HCT116 (cell line): Measurements from ENCODE around the gene CRIM1. TPM values are rescaled to one million over a fixed set of nuclear protein-coding genes. Genes with fewer than 3 reads are reported as not detected.

Source experiments
- ATAC-seq: fragments of 200-7000 bp; cut with Tn5 transposase; 2 replicates; pipeline ENCODE4 v1.9.1; 2020; ENCODE audit warnings: mild to moderate bottlenecking, moderate library complexity
- BruUV-seq: library from RNA; stranded (reverse); fragments of 400-500 nt; replicated peaks from 2 replicates; lab custom pipeline; 2021; lab: Mats Ljungman, UMichigan
- CTCF ChIA-PET: fragments of 300-600 bp; sonication (Branson Sonifier 250); formaldehyde crosslinking; loops from one replicate; lab custom pipeline; 2021; ENCODE audit warnings: antibody characterized with exemption; lab: Charles Lee
- POLR2A ChIA-PET: fragments of 300-600, 350-600 bp; sonication (Branson Sonifier 250); formaldehyde crosslinking; loops from one replicate; lab custom pipeline; 2021; ENCODE audit warnings: antibody characterized with exemption; lab: Charles Lee
- RAD21 ChIA-PET, 2 experiments: fragments of 300-600 bp; sonication (Branson Sonifier 250); formaldehyde crosslinking; loops; one replicate each; lab custom pipeline; 2023; ENCODE audit warnings: low total read pairs in 2 of 2; ENCODE audit not compliant: uncharacterized antibody in 2 of 2, unreplicated experiment in 2 of 2, low non-redundant PET in 1 of 2; lab: Charles Lee
- DNase-seq: peaks from one replicate; pipeline ENCODE4 v3.0.0-alpha.2; 2010; ENCODE audit warnings: low read depth, low spot score
- H2AFZ ChIP-seq: fragments of 200-600 bp; shearing (Covaris generic), sonication (generic); 2 replicates; pipeline ENCODE4 v1.6.1; 2017; ENCODE audit warnings: low read depth, mixed run types, mixed read lengths, antibody characterized with exemption, low read length; ENCODE audit not compliant: poor library complexity, severe bottlenecking
- H3K27ac ChIP-seq: 2 replicates; pipeline ENCODE4 v1.5.1; 2012; ENCODE audit warnings: low read depth, low read length
- H3K27me3 ChIP-seq: fragments of 200-600 bp; sonication (generic); 2 replicates; pipeline ENCODE4 v1.6.1; 2016; ENCODE audit warnings: mixed run types, low read length, mixed read lengths; ENCODE audit not compliant: insufficient read depth
- H3K36me3 ChIP-seq, 2 experiments: fragments of 200-500 bp in 1 of 2; fragments of 200-600 bp in 1 of 2; sonication (Bioruptor generic) in 1 of 2; sonication (generic) in 1 of 2; 2 replicates each; pipeline versions ENCODE4 v1.5.1 to v1.6.1; 2014 to 2016; ENCODE audit warnings: low read length in 2 of 2, inconsistent platforms in 1 of 2, mixed read lengths in 1 of 2, mixed run types in 1 of 2; ENCODE audit not compliant: insufficient read depth in 2 of 2, control insufficient read depth in 1 of 2
- H3K4me1 ChIP-seq, 2 experiments: fragments of 200-600 bp in 1 of 2; sonication (generic) in 1 of 2; 2 replicates each; pipeline versions ENCODE4 v1.5.1 to v1.6.1; 2012 to 2017; ENCODE audit warnings: low read length in 2 of 2, inconsistent platforms in 1 of 2, mild to moderate bottlenecking in 1 of 2, mixed read lengths in 1 of 2, mixed run types in 1 of 2, moderate library complexity in 1 of 2; ENCODE audit not compliant: insufficient read depth in 2 of 2, control insufficient read depth in 1 of 2
- H3K4me2 ChIP-seq: fragments of 200-600 bp; sonication (generic); 2 replicates; pipeline ENCODE4 v1.6.1; 2017; ENCODE audit warnings: mixed run types, low read length, mixed read lengths
- H3K4me3 ChIP-seq, 2 experiments: fragments of 200-600 bp in 1 of 2; sonication (generic) in 1 of 2; replicated peaks in 1 of 2; 2 replicates each; pipeline ENCODE4 v1.5.1; 2011 to 2016; ENCODE audit warnings: low read length in 2 of 2, control low read depth in 1 of 2, low read depth in 1 of 2, mild to moderate bottlenecking in 1 of 2, mixed read lengths in 1 of 2, mixed run types in 1 of 2
- H3K79me2 ChIP-seq: fragments of 200-600 bp; sonication (generic); 2 replicates; pipeline ENCODE4 v1.6.1; 2017; ENCODE audit warnings: mild to moderate bottlenecking, mixed run types, low read length, moderate library complexity, mixed read lengths; ENCODE audit not compliant: insufficient read depth
- H3K9ac ChIP-seq: fragments of 200-600 bp; sonication (generic); 2 replicates; pipeline ENCODE4 v1.6.1; 2016; ENCODE audit warnings: low read length, mixed read lengths
- H3K9me2 ChIP-seq: fragments of 200-600 bp; sonication (generic), shearing (Covaris generic); 2 replicates; pipeline ENCODE4 v1.6.1; 2017; ENCODE audit warnings: mixed run types, mild to moderate bottlenecking, moderate library complexity; ENCODE audit not compliant: insufficient read depth
- H3K9me3 ChIP-seq, 2 experiments: fragments of 200-500 bp in 1 of 2; fragments of 200-600 bp in 1 of 2; sonication (Bioruptor generic) in 1 of 2; sonication (generic) in 1 of 2; 2 replicates each; pipeline ENCODE4 v1.6.1; 2014 to 2017; ENCODE audit warnings: low read length in 2 of 2, mixed read lengths in 2 of 2, inconsistent platforms in 1 of 2, low read depth in 1 of 2, mild to moderate bottlenecking in 1 of 2, mixed run types in 1 of 2, moderate library complexity in 1 of 2; ENCODE audit not compliant: control insufficient read depth in 1 of 2, insufficient read depth in 1 of 2
- H4K20me1 ChIP-seq: fragments of 200-600 bp; sonication (generic), shearing (Covaris generic); 2 replicates; pipeline ENCODE4 v1.6.1; 2017; ENCODE audit warnings: mixed run types, mild to moderate bottlenecking, moderate library complexity; ENCODE audit not compliant: insufficient read depth
- EGR1 ChIP-seq: IDR thresholded peaks from 2 replicates; pipeline ENCODE4 v1.6.1; 2012; ENCODE audit warnings: low read depth
- FOSL1 ChIP-seq: IDR thresholded peaks from 2 replicates; pipeline ENCODE4 v1.6.1; 2012; ENCODE audit warnings: low read depth
- POLR2A ChIP-seq: IDR thresholded peaks from 2 replicates; pipeline ENCODE4 v1.7.0; 2011; ENCODE audit warnings: borderline replicate concordance; ENCODE audit not compliant: insufficient read depth, insufficient read length; ENCODE audit errors: extremely low read depth
- POLR2AphosphoS5 ChIP-seq: IDR thresholded peaks from 2 replicates; pipeline ENCODE4 v1.6.1; 2011; ENCODE audit warnings: mild to moderate bottlenecking, low read depth, low read length, moderate library complexity
- RAD21 ChIP-seq: IDR thresholded peaks from 2 replicates; pipeline ENCODE4 v1.6.1; 2012; ENCODE audit warnings: low read depth, mild to moderate bottlenecking
- intact Hi-C: fragments of 100-400 bp; cut with micrococcal nuclease; formaldehyde crosslinking; loops from 2 replicates; pipeline ENCODE4 v1.10.0; 2022
- total RNA-seq: library from RNA; stranded (reverse); gene quantifications from one replicate; pipeline ENCODE4 v1.2.1, GENCODE V29; 2021; ENCODE audit not compliant: unreplicated experiment

Gene CRIM1
- total RNA-seq, 1 experiment from 2014 or later, result 27.2 TPM

- ATAC-seq (no peak), DNase-seq (no peak)
- H2AFZ ChIP-seq, result no peak overlapping the region
- peak overlapping the region; percentile 17; the same call in 1 of the 2 replicates for H3K4me2 ChIP-seq
- 0 out of 2 replicates have a peak, but pooled peaks have one; percentile 13 for TF ChIP-seq FOSL1
- TF ChIP-seq EGR1, result no peak
- no peaks in the 10 kb centered on the region; a peak in 1 of 4 replicates for H3K36me3 ChIP-seq
- ChIA-PET RAD21 (no interaction called here), POLR2A (no interaction called here), CTCF (interaction anchor here (0.9 kb wide), 1 partner anchor 9 kb away, joined by 4 read pairs; no protein-coding TSS in a partner anchor)
- no peaks in the 10 kb centered on the region for H3K9me3 ChIP-seq
- BruUV-seq, result no TSS peak
- no peak overlapping the region for H3K4me3 ChIP-seq
- no peaks in the 10 kb centered on the region for H3K79me2 ChIP-seq
- H3K9ac ChIP-seq, result no peak overlapping the region
- H3K27ac ChIP-seq, result no peak overlapping the region
- no peaks in the 10 kb centered on the region for H3K27me3 ChIP-seq
- no peaks in the 10 kb centered on the region for H3K9me2 ChIP-seq
- intact Hi-C loops, result no loop called here
- H4K20me1 ChIP-seq, result no peaks in the 10 kb centered on the region
- H3K4me1 ChIP-seq, result peaks cover 0 to 41% of the 10 kb centered on the region in 2 experiments; a peak in 2 of 4 replicates
Measured at GRCh38 chr2:36450466-36451196, 95.1 kb downstream of the CRIM1 start.

- BruUV-seq, result no TSS peak
- H3K4me2 ChIP-seq, result no peak overlapping the region
- H3K4me1 ChIP-seq, result peaks cover 0 to 41% of the 10 kb centered on the region in 2 experiments; a peak in 2 of 4 replicates
- no peak for ATAC-seq
- TF ChIP-seq POLR2AphosphoS5 (no peak), RAD21 (no peak), POLR2A (no peak)
- no peaks in the 10 kb centered on the region for H3K9me2 ChIP-seq
- intact Hi-C loops, result no loop called here
- RAD21 ChIA-PET, result no interaction called here
- H3K27me3 ChIP-seq, result no peaks in the 10 kb centered on the region
- no peak overlapping the region for H3K4me3 ChIP-seq
- CTCF ChIA-PET, result no interaction called here
- no peak overlapping the region for H3K27ac ChIP-seq
- POLR2A ChIA-PET, result no interaction called here
- H3K9ac ChIP-seq, result no peak overlapping the region
- H3K79me2 ChIP-seq, result no peaks in the 10 kb centered on the region
- DNase-seq, result no peak
- no peak overlapping the region for H2AFZ ChIP-seq
- no peaks in the 10 kb centered on the region; a peak in 1 of 4 replicates for H3K36me3 ChIP-seq
- H3K9me3 ChIP-seq, result no peaks in the 10 kb centered on the region
- H4K20me1 ChIP-seq, result no peaks in the 10 kb centered on the region
Measured at GRCh38 chr2:36451512-36451911, 95.9 kb downstream of the CRIM1 start.
